ENCODE results near the gene SEC31B. TPM values are rescaled to one million over a fixed set of nuclear protein-coding genes. Genes with fewer than 3 reads are reported as not detected.

SEC31B gene
- total and polyA plus RNA-seq, 5 donors = 6.7 to 10.2 (median 8.5) TPM

GRCh38 chr10:100480002-100480401 is 39.7 kb downstream of the SEC31B start:
- H3K4me3 ChIP-seq (ENCODE audit: low read length) = no peak overlapping the region
- no peaks in the 10 kb centered on the region for H3K27me3 ChIP-seq (ENCODE audit: control insufficient read depth, insufficient read depth)
- H3K9me3 ChIP-seq (ENCODE audit: control insufficient read depth, low read length) = no peaks in the 10 kb centered on the region
- DNase-seq (no peak), ATAC-seq (no peak)
- H3K4me1 ChIP-seq (ENCODE audit: control insufficient read depth, insufficient read depth, low read length) = peaks cover 3% of the 10 kb centered on the region
- H3K27ac ChIP-seq (ENCODE audit: low read length) = no peak overlapping the region
- WGBS = 65% methylated on average over 2 of the region's 2 CpGs
- intact Hi-C loops (cut with DNase I) = no loop called here

DNA sequence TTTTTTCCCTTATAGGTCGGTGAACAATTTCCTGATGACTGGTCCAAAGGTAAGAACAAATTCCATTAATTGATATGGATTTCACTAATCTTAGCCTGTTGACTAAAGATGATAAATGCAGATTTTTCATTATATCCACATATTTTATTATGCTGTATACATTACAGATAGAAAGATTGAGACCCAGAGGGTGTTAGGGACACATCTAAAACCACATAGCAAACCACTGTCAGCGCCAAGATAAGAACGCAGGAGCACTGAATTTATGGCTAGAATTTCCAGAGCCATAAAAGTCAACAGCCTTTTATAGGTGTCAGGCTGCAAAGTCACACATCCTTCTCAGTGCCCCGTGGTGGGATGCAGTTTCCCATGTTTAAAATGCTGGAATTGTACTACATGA is 40.6 kb downstream of the SEC31B start:
- 56% methylated on average over 4 of the region's 4 CpGs for WGBS
- no peaks in the 10 kb centered on the region for H3K27me3 ChIP-seq (ENCODE audit: control insufficient read depth, insufficient read depth)
- no peak overlapping the region for H3K27ac ChIP-seq (ENCODE audit: low read length)
- ATAC-seq = no peak
- H3K4me1 ChIP-seq (ENCODE audit: control insufficient read depth, insufficient read depth, low read length) = peaks cover 3% of the 10 kb centered on the region
- intact Hi-C loops (cut with DNase I) = no loop called here
- H3K9me3 ChIP-seq (ENCODE audit: control insufficient read depth, low read length) = no peaks in the 10 kb centered on the region
- no peak for DNase-seq
- no peak overlapping the region for H3K4me3 ChIP-seq (ENCODE audit: low read length)

DNA sequence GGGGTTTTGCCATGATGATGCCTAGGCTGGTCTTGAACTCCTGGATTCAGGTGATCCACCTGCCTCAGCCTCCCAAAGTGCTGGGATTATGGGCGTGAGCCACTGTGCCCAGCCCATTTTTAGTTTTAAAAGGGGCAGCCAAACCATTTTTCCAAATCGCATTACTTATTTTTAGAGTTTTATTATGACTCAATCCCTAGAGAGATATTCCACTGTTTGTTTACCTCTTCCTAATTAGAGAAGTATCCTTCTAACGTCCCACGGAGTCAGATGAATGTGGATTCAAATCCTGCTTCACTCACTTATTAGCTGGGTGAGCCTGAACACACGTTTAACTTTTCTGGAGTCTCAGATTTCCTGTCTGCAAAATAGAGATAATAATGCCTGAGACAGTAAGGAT is 41.7 kb downstream of the SEC31B start:
- intact Hi-C loops (cut with DNase I) = no loop called here
- DNase-seq = no peak
- WGBS = 37% methylated on average over 5 of the region's 5 CpGs
- no peak for ATAC-seq
- no peaks in the 10 kb centered on the region for H3K27me3 ChIP-seq (ENCODE audit: control insufficient read depth, insufficient read depth)
- no peak overlapping the region for H3K4me3 ChIP-seq (ENCODE audit: low read length)
- H3K9me3 ChIP-seq (ENCODE audit: control insufficient read depth, low read length) = no peaks in the 10 kb centered on the region
- H3K4me1 ChIP-seq (ENCODE audit: control insufficient read depth, insufficient read depth, low read length) = peaks cover 3% of the 10 kb centered on the region
- no peak overlapping the region for H3K27ac ChIP-seq (ENCODE audit: low read length)

DNA sequence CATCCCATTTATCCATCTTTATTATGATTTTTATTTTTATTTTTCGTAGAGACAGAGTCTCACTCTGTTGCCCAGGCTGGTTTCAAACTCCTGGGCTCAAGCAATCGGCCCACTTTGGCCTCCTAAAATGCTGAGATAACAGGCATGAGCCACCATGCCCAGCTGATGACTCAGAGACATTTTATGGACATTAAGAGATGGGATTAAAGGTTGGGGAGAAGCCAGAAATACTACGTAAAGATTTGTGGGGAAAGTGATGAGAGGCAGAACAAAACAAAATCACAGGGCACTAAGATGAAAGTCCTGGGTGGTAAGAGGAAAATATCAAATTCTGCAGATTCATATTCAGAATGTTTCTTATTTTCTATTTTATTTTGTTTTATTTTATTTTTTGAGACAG is 49.3 kb downstream of the SEC31B start:
- H3K4me1 ChIP-seq (ENCODE audit: control insufficient read depth, insufficient read depth, low read length) = no peaks in the 10 kb centered on the region
- 70% methylated on average over 3 of the region's 3 CpGs for WGBS
- H3K4me3 ChIP-seq (ENCODE audit: low read length) = no peak overlapping the region
- no peaks in the 10 kb centered on the region for H3K27me3 ChIP-seq (ENCODE audit: control insufficient read depth, insufficient read depth)
- ATAC-seq (no peak), DNase-seq (no peak)
- no peaks in the 10 kb centered on the region for H3K9me3 ChIP-seq (ENCODE audit: control insufficient read depth, low read length)
- no peak overlapping the region for H3K27ac ChIP-seq (ENCODE audit: low read length)
- intact Hi-C loops (cut with DNase I) = no loop called here

DNA sequence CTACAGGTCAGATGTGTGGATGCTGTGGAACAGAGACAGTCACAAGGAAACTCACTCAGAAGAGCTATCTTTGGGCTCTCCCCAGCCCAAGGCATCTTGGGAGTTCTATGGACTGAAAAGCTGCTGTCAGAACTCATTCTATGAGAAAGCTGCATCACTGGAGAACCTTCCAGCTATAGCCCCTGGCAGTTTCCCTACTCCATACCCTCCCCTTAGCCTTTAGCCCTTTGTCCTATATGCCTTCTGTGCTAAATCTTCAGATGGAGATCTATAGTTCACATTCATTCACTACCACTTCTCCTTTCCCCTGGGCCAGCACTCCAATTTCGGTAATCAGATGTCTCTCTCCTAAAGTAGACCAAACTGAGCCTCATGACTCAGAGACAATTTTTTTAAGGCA is 49.9 kb downstream of the SEC31B start:
- intact Hi-C loops (cut with DNase I) = no loop called here
- no peak overlapping the region for H3K4me3 ChIP-seq (ENCODE audit: low read length)
- WGBS = 77% methylated on average over 1 of the region's 1 CpG
- no peaks in the 10 kb centered on the region for H3K9me3 ChIP-seq (ENCODE audit: control insufficient read depth, low read length)
- ATAC-seq (no peak), DNase-seq (no peak)
- H3K27me3 ChIP-seq (ENCODE audit: control insufficient read depth, insufficient read depth) = no peaks in the 10 kb centered on the region
- no peaks in the 10 kb centered on the region for H3K4me1 ChIP-seq (ENCODE audit: control insufficient read depth, insufficient read depth, low read length)
- H3K27ac ChIP-seq (ENCODE audit: low read length) = no peak overlapping the region

DNA sequence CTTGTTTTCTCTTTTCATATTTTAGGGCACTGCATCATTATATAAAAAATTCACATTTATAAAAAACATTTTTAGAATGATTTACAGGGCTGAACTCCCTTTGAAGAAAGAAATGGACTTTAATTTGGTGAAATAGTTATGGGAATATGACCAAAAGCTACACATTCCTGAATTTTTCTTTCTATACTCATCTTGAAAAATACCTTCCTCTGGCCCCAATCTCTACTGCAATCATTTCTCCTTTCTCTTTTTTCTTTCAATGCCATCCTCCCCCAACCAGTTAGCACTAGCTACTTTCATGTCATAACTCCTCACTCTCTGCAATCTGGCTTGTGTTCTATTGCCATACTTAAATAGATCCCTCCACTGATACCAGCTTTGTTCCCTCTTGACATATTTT is 50.7 kb downstream of the SEC31B start:
- DNase-seq = no peak
- no peak for ATAC-seq
- Histone ChIP-seq H3K9me3 (ENCODE audit: control insufficient read depth, low read length) (no peaks in the 10 kb centered on the region), H3K27me3 (ENCODE audit: control insufficient read depth, insufficient read depth) (no peaks in the 10 kb centered on the region), H3K4me3 (ENCODE audit: low read length) (no peak overlapping the region), H3K4me1 (ENCODE audit: control insufficient read depth, insufficient read depth, low read length) (no peaks in the 10 kb centered on the region), H3K27ac (ENCODE audit: low read length) (no peak overlapping the region)
- intact Hi-C loops (cut with DNase I) = no loop called here

- intact Hi-C loops (cut with DNase I) = no loop called here
- DNase-seq (no peak), ATAC-seq (no peak)
- Histone ChIP-seq H3K4me3 (ENCODE audit: low read length) (no peak overlapping the region), H3K27ac (ENCODE audit: low read length) (no peak overlapping the region), H3K27me3 (ENCODE audit: control insufficient read depth, insufficient read depth) (no peaks in the 10 kb centered on the region), H3K4me1 (ENCODE audit: control insufficient read depth, insufficient read depth, low read length) (no peaks in the 10 kb centered on the region), H3K9me3 (ENCODE audit: control insufficient read depth, low read length) (no peaks in the 10 kb centered on the region)
- 54% methylated on average over 5 of the region's 5 CpGs for WGBS
Observed at GRCh38 chr10:100468322-100468721, 51.3 kb downstream of the SEC31B start.

- ATAC-seq = no peak
- Histone ChIP-seq H3K4me3 (ENCODE audit: low read length) (no peak within 1 kb of the TSS), H3K4me1 (ENCODE audit: control insufficient read depth, insufficient read depth, low read length) (no peaks in the 10 kb centered on the region), H3K27me3 (ENCODE audit: control insufficient read depth, insufficient read depth) (no peaks in the 10 kb centered on the region), H3K27ac (ENCODE audit: low read length) (no peak within 1 kb of the TSS), H3K9me3 (ENCODE audit: control insufficient read depth, low read length) (no peaks in the 10 kb centered on the region)
- 56% methylated on average over 4 of the region's 4 CpGs for WGBS
- no peak for DNase-seq
- intact Hi-C loops (cut with DNase I) = no loop called here
Observed at GRCh38 chr10:100462709-100463108, 57.0 kb downstream of the SEC31B start, which contains the start of gene WNT8B. TSS of gene WNT8B (plus strand) at chr10:100463009. CDS start at chr10:100463169, 160 bp downstream.

DNA sequence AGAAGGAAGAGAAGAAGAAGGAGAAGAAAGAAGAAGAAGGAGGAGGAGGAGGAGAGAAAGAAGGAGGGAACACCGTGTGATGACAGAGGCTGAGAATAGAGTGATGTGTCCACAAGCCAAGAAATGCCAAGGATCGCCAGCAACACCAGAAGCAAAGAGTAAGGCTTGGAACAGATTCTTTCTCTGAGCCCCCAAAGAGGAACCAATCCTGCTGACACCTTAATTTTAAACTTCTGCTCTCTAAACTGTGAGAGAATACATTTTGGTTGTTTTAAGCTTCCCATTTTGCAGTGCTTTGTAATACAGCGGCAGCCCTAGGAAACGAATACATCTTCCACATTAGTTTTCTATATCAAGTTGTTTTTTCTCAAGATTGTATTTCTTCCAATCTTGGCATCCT is 70.7 kb downstream of the SEC31B start:
- no peak for DNase-seq
- H3K4me1 ChIP-seq (ENCODE audit: control insufficient read depth, insufficient read depth, low read length) = no peaks in the 10 kb centered on the region
- H3K27me3 ChIP-seq (ENCODE audit: control insufficient read depth, insufficient read depth) = no peaks in the 10 kb centered on the region
- intact Hi-C loops (cut with DNase I) = no loop called here
- H3K27ac ChIP-seq (ENCODE audit: low read length) = no peak overlapping the region
- H3K4me3 ChIP-seq (ENCODE audit: low read length) = no peak overlapping the region
- ATAC-seq = peak in 1 of 2 donors; percentile 11
- peaks cover 2% of the 10 kb centered on the region for H3K9me3 ChIP-seq (ENCODE audit: control insufficient read depth, low read length)
- WGBS = 78% methylated on average over 4 of the region's 4 CpGs

DNA sequence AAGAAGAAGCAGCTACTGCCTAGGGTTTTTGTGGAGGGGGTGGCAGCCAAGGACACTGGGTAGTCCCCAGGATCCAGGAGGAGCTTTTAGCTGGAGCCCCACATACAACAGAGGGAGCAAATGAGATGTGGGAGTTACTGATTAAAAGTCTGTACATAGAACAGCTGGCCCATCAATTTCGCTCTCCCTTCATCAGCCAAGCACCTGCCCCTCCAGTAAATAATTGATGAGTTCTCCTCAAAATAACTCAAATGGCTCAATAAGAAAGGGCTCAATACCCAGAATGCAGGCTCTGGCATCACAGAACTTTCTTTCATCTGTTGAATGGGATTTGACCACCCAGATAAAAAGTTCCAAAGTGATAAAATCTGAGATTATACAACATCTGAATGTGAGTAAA is 72.0 kb downstream of the SEC31B start:
- peaks cover 2% of the 10 kb centered on the region for H3K9me3 ChIP-seq (ENCODE audit: control insufficient read depth, low read length)
- intact Hi-C loops (cut with DNase I) = no loop called here
- no peak overlapping the region for H3K4me3 ChIP-seq (ENCODE audit: low read length)
- 77% methylated on average over 1 of the region's 1 CpG for WGBS
- H3K27ac ChIP-seq (ENCODE audit: low read length) = no peak overlapping the region
- H3K27me3 ChIP-seq (ENCODE audit: control insufficient read depth, insufficient read depth) = no peaks in the 10 kb centered on the region
- H3K4me1 ChIP-seq (ENCODE audit: control insufficient read depth, insufficient read depth, low read length) = no peaks in the 10 kb centered on the region
- ATAC-seq = no peak
- no peak for DNase-seq

DNA sequence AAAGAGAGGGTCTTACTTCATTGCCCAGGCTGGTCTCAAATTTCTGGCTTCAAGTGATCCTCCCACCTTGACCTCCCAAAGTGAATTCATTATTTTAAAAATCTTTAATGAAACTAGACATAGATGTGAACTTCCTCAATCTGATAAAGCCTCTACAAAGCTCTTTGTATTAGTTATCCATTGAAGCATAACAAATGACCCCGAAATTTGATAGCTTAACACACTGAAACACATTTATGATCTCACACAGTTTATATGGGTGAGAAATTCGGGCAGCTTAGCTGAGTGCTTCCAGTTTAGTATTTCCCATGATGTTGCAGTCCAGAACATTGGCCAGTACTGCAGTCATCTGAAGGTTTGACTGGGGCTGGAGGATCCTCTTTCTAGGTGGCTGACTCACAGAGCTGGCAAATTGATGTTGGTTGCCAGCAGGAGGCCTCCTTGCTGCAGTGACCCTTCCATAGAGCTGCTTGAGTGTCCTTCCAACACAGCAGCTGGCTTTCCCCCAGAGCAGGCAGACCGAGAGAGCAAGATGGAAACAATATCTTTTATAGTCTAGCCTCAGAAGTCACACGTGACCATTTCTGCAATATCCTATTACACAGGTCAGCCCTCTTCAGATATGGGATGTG is 73.4 kb downstream of the SEC31B start:
- DNase-seq (no peak), ATAC-seq (no peak)
- Histone ChIP-seq H3K27ac (ENCODE audit: low read length) (no peak overlapping the region), H3K27me3 (ENCODE audit: control insufficient read depth, insufficient read depth) (no peaks in the 10 kb centered on the region), H3K4me1 (ENCODE audit: control insufficient read depth, insufficient read depth, low read length) (no peaks in the 10 kb centered on the region), H3K4me3 (ENCODE audit: low read length) (no peak overlapping the region), H3K9me3 (ENCODE audit: control insufficient read depth, low read length) (peaks cover 2% of the 10 kb centered on the region)
- intact Hi-C loops (cut with DNase I) = no loop called here
- WGBS = 67% methylated on average over 4 of the region's 4 CpGs

DNA sequence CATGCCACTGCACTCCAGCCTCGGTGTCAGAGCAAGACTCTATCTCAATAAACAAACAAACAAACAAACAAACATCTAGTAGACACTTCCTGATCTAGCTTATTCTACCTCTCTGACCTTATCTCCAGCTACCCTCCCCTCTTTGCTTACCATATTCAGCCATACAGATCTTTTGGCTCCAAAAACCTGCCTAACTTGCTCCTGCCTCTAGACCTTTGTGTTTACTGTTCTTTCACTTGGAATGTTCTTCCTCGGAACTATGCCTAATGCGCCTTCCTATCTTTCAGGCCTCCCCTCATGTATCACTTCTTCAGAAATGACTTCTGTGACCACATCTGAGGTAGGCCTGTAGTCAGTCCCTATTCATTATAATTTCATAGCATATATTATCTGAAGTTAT is 77.1 kb downstream of the SEC31B start:
- ATAC-seq (no peak), DNase-seq (no peak)
- H3K9me3 ChIP-seq (ENCODE audit: control insufficient read depth, low read length) = peaks cover 2% of the 10 kb centered on the region
- H3K27ac ChIP-seq (ENCODE audit: low read length) = no peak overlapping the region
- WGBS = 74% methylated on average over 3 of the region's 3 CpGs
- no peak overlapping the region for H3K4me3 ChIP-seq (ENCODE audit: low read length)
- intact Hi-C loops (cut with DNase I) = no loop called here
- no peaks in the 10 kb centered on the region for H3K4me1 ChIP-seq (ENCODE audit: control insufficient read depth, insufficient read depth, low read length)
- H3K27me3 ChIP-seq (ENCODE audit: control insufficient read depth, insufficient read depth) = no peaks in the 10 kb centered on the region

Data from right cardiac atrium (tissue), 5 donors.